ENCODE measurements around the gene PKIG. TPM values are rescaled to one million over a fixed set of nuclear protein-coding genes. Genes with fewer than 3 reads are reported as not detected.

Gene PKIG
- total and polyA plus RNA-seq, 12 donors = 43.9 to 225 (median 111) TPM

DNA sequence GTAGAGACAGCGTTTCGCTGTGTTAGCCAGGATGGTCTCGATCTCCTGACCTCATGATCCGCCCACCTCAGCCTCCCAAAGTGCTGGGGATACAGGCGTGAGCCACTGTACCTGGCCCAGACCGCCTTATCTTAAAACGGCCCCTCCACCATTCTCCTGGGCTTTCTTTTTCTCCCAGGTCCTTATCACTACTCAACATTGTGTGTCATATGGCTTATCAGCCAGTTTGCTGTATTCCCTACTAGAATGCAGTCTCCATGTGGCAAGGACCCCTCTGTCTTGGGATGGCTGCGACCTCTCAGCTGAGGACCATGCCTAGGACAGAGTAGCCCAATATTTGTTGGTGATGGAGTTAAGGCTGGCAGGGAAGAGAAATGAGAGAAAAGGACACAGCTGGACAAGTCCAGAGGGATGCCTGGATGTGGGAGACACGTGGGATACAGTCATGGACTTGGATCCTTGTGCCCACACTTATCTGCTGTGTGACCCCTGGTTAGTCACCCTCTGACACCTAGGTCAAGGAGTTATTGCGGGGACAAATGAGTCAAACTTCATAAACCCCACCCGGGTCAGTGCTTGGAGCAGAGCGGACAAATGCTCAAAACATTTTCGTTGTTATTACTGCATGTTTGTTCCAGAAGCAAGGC lies 45.1 kb downstream of the PKIG start:
- no peak overlapping the region for H3K4me3 ChIP-seq
- no peaks in the 10 kb centered on the region for H3K9me3 ChIP-seq (replicated peaks in 1 of 3)
- intact Hi-C loops (cut with DNase I) = no loop called here
- no peaks in the 10 kb centered on the region for H3K27me3 ChIP-seq
- H3K27ac ChIP-seq = no peak overlapping the region
- peak in 1 of 7 donors; percentile 44 for DNase-seq
- 83 to 86% (median 85%) methylated on average over 13 of the region's 13 CpGs for WGBS, 4 donors
- H3K4me1 ChIP-seq (replicated peaks in 1 of 2) = no peaks in the 10 kb centered on the region
- TF ChIP-seq POLR2A (IDR thresholded peaks at IDR 0.05) = no peak
- TF ChIP-seq, protein P1, sequence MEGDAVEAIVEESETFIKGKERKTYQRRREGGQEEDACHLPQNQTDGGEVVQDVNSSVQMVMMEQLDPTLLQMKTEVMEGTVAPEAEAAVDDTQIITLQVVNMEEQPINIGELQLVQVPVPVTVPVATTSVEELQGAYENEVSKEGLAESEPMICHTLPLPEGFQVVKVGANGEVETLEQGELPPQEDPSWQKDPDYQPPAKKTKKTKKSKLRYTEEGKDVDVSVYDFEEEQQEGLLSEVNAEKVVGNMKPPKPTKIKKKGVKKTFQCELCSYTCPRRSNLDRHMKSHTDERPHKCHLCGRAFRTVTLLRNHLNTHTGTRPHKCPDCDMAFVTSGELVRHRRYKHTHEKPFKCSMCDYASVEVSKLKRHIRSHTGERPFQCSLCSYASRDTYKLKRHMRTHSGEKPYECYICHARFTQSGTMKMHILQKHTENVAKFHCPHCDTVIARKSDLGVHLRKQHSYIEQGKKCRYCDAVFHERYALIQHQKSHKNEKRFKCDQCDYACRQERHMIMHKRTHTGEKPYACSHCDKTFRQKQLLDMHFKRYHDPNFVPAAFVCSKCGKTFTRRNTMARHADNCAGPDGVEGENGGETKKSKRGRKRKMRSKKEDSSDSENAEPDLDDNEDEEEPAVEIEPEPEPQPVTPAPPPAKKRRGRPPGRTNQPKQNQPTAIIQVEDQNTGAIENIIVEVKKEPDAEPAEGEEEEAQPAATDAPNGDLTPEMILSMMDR (IDR thresholded peaks at IDR 0.05) = no peak
- H3K36me3 ChIP-seq (replicated peaks in 1 of 2) = no peaks in the 10 kb centered on the region

DNA sequence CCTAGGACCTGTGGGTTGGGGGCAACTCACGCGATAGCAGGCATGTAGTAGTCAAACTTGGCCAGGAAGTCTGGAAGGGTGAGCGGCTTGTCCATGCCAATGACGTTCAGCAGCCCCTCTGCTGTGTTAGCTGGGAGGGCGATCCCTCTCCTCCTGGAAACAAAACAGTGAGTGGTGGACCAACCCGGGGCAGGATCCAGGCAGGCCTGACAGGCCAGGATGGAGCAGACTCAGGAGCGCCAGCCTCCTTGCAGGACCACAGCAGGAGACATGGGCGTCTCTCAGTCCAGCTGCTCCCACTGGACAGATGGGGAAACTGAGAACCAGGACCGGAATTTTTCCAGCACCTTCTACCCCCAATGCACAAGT lies 46.6 kb downstream of the PKIG start:
- no peak for DNase-seq
- H3K27me3 ChIP-seq = no peaks in the 10 kb centered on the region
- no peaks in the 10 kb centered on the region for H3K4me1 ChIP-seq (replicated peaks in 1 of 2)
- intact Hi-C loops (cut with DNase I) = no loop called here
- TF ChIP-seq, protein P1 (IDR thresholded peaks at IDR 0.05) = no peak
- TF ChIP-seq POLR2A (IDR thresholded peaks at IDR 0.05) = no peak
- no peaks in the 10 kb centered on the region for H3K36me3 ChIP-seq (replicated peaks in 1 of 2)
- H3K27ac ChIP-seq = no peak overlapping the region
- WGBS, 4 donors = 92 to 94% (median 93%) methylated on average over 6 to 9 of the region's 9 CpGs
- H3K9me3 ChIP-seq (replicated peaks in 1 of 3) = no peaks in the 10 kb centered on the region
- no peak overlapping the region for H3K4me3 ChIP-seq

DNA sequence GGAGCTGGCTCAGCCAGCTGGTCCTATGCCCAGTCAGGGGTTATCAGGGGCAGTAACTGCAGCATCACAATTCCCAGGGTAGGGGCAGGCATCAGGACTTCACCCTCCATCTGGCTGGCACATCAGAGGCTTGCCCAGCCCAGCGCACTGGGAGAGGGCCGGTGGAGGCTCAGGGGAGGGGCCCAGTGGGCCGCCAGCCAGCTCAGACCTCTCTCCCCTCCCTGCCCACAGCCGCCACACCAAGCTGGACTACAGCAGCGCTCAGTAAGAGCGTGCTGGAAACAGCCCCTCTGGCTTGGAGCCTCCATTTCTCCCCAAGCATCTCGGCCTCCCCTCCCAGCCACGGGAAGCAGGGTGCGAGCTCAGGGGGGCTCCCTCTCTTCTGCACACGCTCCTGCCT lies 47.2 kb downstream of the PKIG start:
- DNase-seq = no peak
- H3K4me1 ChIP-seq (replicated peaks in 1 of 2) = no peaks in the 10 kb centered on the region
- 70 to 90% (median 74%) methylated on average over 5 to 10 of the region's 10 CpGs for WGBS, 4 donors
- intact Hi-C loops (cut with DNase I) = no loop called here
- no peaks in the 10 kb centered on the region for H3K9me3 ChIP-seq (replicated peaks in 1 of 3)
- H3K27ac ChIP-seq = no peak overlapping the region
- TF ChIP-seq POLR2A (IDR thresholded peaks at IDR 0.05) = no peak
- TF ChIP-seq, protein P1 (IDR thresholded peaks at IDR 0.05) = no peak
- H3K36me3 ChIP-seq (replicated peaks in 1 of 2) = no peaks in the 10 kb centered on the region
- H3K4me3 ChIP-seq = no peak overlapping the region
- H3K27me3 ChIP-seq = no peaks in the 10 kb centered on the region

DNA sequence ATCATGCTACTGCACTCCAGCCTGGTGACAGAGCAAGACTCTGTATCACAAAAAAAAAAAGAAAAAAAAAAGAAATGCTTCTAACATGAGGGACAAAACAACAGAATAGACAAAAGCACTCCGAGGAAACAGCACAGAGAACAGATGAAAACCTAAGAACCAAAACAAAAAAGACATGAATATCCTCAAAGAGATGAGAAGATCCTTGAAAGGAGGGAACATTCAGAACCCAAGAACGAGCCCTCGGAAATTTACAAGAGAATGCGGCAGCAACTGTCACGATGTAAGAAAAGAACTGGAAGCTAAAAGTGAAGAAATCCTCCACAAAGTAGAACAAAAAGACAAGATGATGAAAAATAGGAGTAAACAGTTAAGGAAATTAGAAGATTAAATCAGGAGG lies 47.9 kb downstream of the PKIG start:
- no peak for DNase-seq
- TF ChIP-seq POLR2A (IDR thresholded peaks at IDR 0.05) = no peak
- TF ChIP-seq, protein P1 (IDR thresholded peaks at IDR 0.05) = no peak
- WGBS, 4 donors = 90 to 96% (median 96%) methylated on average over 5 of the region's 5 CpGs
- Histone ChIP-seq H3K4me1 (replicated peaks in 1 of 2) (no peaks in the 10 kb centered on the region), H3K4me3 (no peak overlapping the region), H3K27ac (no peak overlapping the region), H3K36me3 (replicated peaks in 1 of 2) (no peaks in the 10 kb centered on the region), H3K9me3 (replicated peaks in 1 of 3) (no peaks in the 10 kb centered on the region), H3K27me3 (no peaks in the 10 kb centered on the region)
- intact Hi-C loops (cut with DNase I) = no loop called here

Data from adrenal gland (tissue), 12 donors.